PC-9 (cell line): Measurements from ENCODE around the gene HES5.

Source experiments
- CTCF ChIP-seq: fragments of 200-600 bp; sonication (generic); conservative IDR thresholded peaks from 2 replicates; pipeline ENCODE4 v1.6.1; 2017; ENCODE audit warnings: mixed run types, antibody characterized with exemption, mild to moderate bottlenecking, moderate library complexity
- EZH2 ChIP-seq: fragments of 200-600 bp; sonication (generic); IDR thresholded peaks from 2 replicates; pipeline ENCODE4 v1.8.0; 2017; ENCODE audit warnings: antibody characterized with exemption, low read depth

- no peak for TF ChIP-seq CTCF
- no peak for TF ChIP-seq EZH2
These were observed 27.2 kb downstream of the HES5 start for GRCh38 chr1:2502661-2503553.
